ENCODE data around the gene NRG3. TPM values are rescaled to one million over a fixed set of nuclear protein-coding genes. Genes with fewer than 3 reads are reported as not detected.

The NRG3 gene
- total and polyA plus RNA-seq, 2 of the 4 experiments (the other 2 are of a cell fraction), result not detected

DNA sequence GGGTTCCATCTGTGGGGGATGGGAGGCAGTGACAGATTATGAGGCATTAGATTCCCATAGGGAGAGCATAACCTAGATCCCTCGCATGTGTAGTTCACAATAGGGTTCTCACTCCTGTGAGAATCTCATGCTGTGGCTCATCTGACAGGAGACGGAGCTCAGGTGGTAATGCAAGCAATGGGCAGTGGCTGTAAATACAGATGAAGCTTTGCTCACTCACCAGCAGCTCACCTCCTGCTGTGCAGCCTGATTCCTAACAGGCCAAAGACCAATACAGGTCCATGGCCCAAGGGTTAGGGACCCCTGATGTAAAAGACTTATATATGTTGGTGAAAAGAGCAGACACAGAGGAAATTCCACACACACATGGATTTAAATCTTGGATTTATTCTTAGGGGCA is 370.2 kb downstream of the NRG3 start:
- TF ChIP-seq, protein P1, sequence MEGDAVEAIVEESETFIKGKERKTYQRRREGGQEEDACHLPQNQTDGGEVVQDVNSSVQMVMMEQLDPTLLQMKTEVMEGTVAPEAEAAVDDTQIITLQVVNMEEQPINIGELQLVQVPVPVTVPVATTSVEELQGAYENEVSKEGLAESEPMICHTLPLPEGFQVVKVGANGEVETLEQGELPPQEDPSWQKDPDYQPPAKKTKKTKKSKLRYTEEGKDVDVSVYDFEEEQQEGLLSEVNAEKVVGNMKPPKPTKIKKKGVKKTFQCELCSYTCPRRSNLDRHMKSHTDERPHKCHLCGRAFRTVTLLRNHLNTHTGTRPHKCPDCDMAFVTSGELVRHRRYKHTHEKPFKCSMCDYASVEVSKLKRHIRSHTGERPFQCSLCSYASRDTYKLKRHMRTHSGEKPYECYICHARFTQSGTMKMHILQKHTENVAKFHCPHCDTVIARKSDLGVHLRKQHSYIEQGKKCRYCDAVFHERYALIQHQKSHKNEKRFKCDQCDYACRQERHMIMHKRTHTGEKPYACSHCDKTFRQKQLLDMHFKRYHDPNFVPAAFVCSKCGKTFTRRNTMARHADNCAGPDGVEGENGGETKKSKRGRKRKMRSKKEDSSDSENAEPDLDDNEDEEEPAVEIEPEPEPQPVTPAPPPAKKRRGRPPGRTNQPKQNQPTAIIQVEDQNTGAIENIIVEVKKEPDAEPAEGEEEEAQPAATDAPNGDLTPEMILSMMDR (conservative IDR thresholded peaks at IDR 0.05; ENCODE audit: low read depth, low read length), result no peak
- TF ChIP-seq, protein P2, sequence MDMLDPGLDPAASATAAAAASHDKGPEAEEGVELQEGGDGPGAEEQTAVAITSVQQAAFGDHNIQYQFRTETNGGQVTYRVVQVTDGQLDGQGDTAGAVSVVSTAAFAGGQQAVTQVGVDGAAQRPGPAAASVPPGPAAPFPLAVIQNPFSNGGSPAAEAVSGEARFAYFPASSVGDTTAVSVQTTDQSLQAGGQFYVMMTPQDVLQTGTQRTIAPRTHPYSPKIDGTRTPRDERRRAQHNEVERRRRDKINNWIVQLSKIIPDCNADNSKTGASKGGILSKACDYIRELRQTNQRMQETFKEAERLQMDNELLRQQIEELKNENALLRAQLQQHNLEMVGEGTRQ (IDR thresholded peaks at IDR 0.05; ENCODE audit: low read depth, low read length), result no peak
- no peak for TF ChIP-seq BHLHE40 (IDR thresholded peaks at IDR 0.05; ENCODE audit: low read depth, low read length)
- no peak for TF ChIP-seq RFX5 (IDR thresholded peaks at IDR 0.05; ENCODE audit: low read depth, low read length)
- no peak for TF ChIP-seq NFE2L2 (IDR thresholded peaks at IDR 0.05; ENCODE audit: low read depth, low read length)
- Histone ChIP-seq H3K4me1 (ENCODE audit: control insufficient read depth, insufficient read depth, low read length) (no peaks in the 10 kb centered on the region), H3K9me3 (ENCODE audit: control insufficient read depth, insufficient read depth, low read length) (peaks cover 7% of the 10 kb centered on the region), H3K9ac (ENCODE audit: low read depth, low read length) (no peak overlapping the region), H3K23ac (ENCODE audit: low read depth, low read length) (no peak overlapping the region), H4K8ac (ENCODE audit: low read depth in 2 of 2, low read length in 2 of 2) (no peak overlapping the region), H2BK120ac (ENCODE audit: low read depth, low read length) (no peak overlapping the region), H2BK5ac (ENCODE audit: low read depth, low read length, poor library complexity, severe bottlenecking) (no peak overlapping the region), H3K14ac (replicated peaks; ENCODE audit: low read depth, low read length) (no peak overlapping the region), H3K4ac (ENCODE audit: low read depth, low read length) (no peak overlapping the region), H2AK5ac (ENCODE audit: low read depth, low read length) (no peak overlapping the region), H3K79me1 (ENCODE audit: low read depth in 1 of 2, low read length in 2 of 2) (no peaks in the 10 kb centered on the region), H3K27me3 (ENCODE audit: control insufficient read depth, insufficient read depth, low read length) (no peaks in the 10 kb centered on the region), H2BK20ac (ENCODE audit: low read depth, low read length) (no peak overlapping the region), H3K27ac (ENCODE audit: insufficient read depth, low read length) (no peak overlapping the region), H4K20me1 (ENCODE audit: insufficient read depth, low read length) (no peaks in the 10 kb centered on the region), H2AFZ (replicated peaks; ENCODE audit: low read length, poor library complexity) (no peak overlapping the region), H3K18ac (ENCODE audit: low read depth, low read length) (no peak overlapping the region), H3K9me1 (ENCODE audit: insufficient read depth, low read length) (no peaks in the 10 kb centered on the region), H3K4me2 (ENCODE audit: low read depth, low read length) (no peak overlapping the region), H3K4me3 (ENCODE audit: insufficient read depth, low read depth, low read length) (no peak overlapping the region), H3K36me3 (ENCODE audit: control insufficient read depth, insufficient read depth, low read length) (no peaks in the 10 kb centered on the region), H3K56ac (ENCODE audit: extremely low read depth, insufficient read depth, low read length) (no peak overlapping the region), H4K91ac (ENCODE audit: insufficient read depth, low read depth, low read length) (no peak overlapping the region), H2AK9ac (replicated peaks; ENCODE audit: low read depth, low read length, poor library complexity) (no peak overlapping the region), H2BK15ac (ENCODE audit: low read depth, low read length) (no peak overlapping the region), H4K5ac (ENCODE audit: low read depth, low read length) (no peak overlapping the region)
- POLR2A ChIA-PET (ENCODE audit: unreplicated experiment), result no interaction called here
- DNase-seq, result no peak
- dilution Hi-C loops (cut with HindIII; ENCODE audit: low sequenced_read_pairs, unreplicated experiment), result no loop called here
- in situ Hi-C loops (cut with MboI; ENCODE audit: low sequenced_read_pairs), result no loop called here
- no TSS peak for BruUV-seq (replicated peaks)
- CTCF ChIA-PET, result no interaction called here
- WGBS, 2 experiments (ENCODE audit: extremely low coverage in 2 of 2, insufficient read length in 1 of 2), result no CpG with 5 or more reads among the region's 2 CpGs
- ATAC-seq (ENCODE audit: low read depth), result no peak
- intact Hi-C loops (cut with micrococcal nuclease), result no loop called here

Data from IMR-90 (cell line).